ENCODE results near the gene FOXN4. TPM values are rescaled to one million over a fixed set of nuclear protein-coding genes. Genes with fewer than 3 reads are reported as not detected.

Gene FOXN4
- total and polyA plus RNA-seq, 9 of the 15 experiments (the other 6 are each of a cell fraction or from before 2014, with no cell fraction given): not detected

DNA sequence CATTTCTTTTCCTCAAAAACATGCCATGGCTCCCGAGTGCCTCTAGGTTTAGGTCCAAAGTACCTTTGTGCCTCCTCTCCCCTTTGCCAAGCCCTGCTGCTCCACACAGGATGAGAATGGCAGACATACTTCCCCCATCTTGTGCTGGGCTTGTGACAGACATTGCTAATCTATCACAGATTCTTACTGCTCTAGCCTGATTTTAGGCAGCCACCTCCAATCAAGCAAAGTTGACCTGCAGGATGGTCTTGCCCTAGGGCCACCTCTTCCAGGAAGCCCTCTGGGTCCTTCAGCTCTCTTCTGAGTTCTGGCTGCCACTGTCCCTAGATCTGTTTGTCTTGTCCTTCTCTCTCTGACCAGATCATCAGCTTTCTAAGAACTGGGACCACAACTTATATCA, 20.5 kb downstream of the FOXN4 start (continued):
- TF ChIP-seq, protein P1, sequence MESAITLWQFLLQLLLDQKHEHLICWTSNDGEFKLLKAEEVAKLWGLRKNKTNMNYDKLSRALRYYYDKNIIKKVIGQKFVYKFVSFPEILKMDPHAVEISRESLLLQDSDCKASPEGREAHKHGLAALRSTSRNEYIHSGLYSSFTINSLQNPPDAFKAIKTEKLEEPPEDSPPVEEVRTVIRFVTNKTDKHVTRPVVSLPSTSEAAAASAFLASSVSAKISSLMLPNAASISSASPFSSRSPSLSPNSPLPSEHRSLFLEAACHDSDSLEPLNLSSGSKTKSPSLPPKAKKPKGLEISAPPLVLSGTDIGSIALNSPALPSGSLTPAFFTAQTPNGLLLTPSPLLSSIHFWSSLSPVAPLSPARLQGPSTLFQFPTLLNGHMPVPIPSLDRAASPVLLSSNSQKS (CRISPR knock-in tag; IDR thresholded peaks at IDR 0.05): no peak
- TF ChIP-seq RBM25 (IDR thresholded peaks at IDR 0.05; ENCODE audit: low read depth, low read length, severe bottlenecking): peak; percentile 46
- TF ChIP-seq ZNF140 (CRISPR knock-in tag; IDR thresholded peaks at IDR 0.05): no peak
- TF ChIP-seq PHF21A (IDR thresholded peaks at IDR 0.05; ENCODE audit: borderline replicate concordance, low read depth): no peak
- TF ChIP-seq BCOR (IDR thresholded peaks at IDR 0.05): peak; percentile 55; the same call in 1 of the 2 replicates
- TF ChIP-seq ETV1 (tag; conservative IDR thresholded peaks at IDR 0.05; ENCODE audit: low read depth): no peak
- TF ChIP-seq, protein P2, sequence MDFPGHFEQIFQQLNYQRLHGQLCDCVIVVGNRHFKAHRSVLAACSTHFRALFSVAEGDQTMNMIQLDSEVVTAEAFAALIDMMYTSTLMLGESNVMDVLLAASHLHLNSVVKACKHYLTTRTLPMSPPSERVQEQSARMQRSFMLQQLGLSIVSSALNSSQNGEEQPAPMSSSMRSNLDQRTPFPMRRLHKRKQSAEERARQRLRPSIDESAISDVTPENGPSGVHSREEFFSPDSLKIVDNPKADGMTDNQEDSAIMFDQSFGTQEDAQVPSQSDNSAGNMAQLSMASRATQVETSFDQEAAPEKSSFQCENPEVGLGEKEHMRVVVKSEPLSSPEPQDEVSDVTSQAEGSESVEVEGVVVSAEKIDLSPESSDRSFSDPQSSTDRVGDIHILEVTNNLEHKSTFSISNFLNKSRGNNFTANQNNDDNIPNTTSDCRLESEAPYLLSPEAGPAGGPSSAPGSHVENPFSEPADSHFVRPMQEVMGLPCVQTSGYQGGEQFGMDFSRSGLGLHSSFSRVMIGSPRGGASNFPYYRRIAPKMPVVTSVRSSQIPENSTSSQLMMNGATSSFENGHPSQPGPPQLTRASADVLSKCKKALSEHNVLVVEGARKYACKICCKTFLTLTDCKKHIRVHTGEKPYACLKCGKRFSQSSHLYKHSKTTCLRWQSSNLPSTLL (IDR thresholded peaks at IDR 0.05): no peak
- TF ChIP-seq NR4A1 (CRISPR knock-in tag; IDR thresholded peaks at IDR 0.05): no peak
- TF ChIP-seq NR4A1 (tag; IDR thresholded peaks at IDR 0.05): no peak
- TF ChIP-seq ZNF436 (CRISPR knock-in tag; IDR thresholded peaks at IDR 0.05): peak; percentile 34; the same call in 1 of the 2 replicates
- TF ChIP-seq, protein P3, sequence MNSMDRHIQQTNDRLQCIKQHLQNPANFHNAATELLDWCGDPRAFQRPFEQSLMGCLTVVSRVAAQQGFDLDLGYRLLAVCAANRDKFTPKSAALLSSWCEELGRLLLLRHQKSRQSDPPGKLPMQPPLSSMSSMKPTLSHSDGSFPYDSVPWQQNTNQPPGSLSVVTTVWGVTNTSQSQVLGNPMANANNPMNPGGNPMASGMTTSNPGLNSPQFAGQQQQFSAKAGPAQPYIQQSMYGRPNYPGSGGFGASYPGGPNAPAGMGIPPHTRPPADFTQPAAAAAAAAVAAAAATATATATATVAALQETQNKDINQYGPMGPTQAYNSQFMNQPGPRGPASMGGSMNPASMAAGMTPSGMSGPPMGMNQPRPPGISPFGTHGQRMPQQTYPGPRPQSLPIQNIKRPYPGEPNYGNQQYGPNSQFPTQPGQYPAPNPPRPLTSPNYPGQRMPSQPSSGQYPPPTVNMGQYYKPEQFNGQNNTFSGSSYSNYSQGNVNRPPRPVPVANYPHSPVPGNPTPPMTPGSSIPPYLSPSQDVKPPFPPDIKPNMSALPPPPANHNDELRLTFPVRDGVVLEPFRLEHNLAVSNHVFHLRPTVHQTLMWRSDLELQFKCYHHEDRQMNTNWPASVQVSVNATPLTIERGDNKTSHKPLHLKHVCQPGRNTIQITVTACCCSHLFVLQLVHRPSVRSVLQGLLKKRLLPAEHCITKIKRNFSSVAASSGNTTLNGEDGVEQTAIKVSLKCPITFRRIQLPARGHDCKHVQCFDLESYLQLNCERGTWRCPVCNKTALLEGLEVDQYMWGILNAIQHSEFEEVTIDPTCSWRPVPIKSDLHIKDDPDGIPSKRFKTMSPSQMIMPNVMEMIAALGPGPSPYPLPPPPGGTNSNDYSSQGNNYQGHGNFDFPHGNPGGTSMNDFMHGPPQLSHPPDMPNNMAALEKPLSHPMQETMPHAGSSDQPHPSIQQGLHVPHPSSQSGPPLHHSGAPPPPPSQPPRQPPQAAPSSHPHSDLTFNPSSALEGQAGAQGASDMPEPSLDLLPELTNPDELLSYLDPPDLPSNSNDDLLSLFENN (IDR thresholded peaks at IDR 0.05; ENCODE audit: low read depth in 2 of 2, low read length in 2 of 2): peak in 1 of 2 experiments; percentile 68; a peak in 1 of 4 replicates
- TF ChIP-seq, protein P4, sequence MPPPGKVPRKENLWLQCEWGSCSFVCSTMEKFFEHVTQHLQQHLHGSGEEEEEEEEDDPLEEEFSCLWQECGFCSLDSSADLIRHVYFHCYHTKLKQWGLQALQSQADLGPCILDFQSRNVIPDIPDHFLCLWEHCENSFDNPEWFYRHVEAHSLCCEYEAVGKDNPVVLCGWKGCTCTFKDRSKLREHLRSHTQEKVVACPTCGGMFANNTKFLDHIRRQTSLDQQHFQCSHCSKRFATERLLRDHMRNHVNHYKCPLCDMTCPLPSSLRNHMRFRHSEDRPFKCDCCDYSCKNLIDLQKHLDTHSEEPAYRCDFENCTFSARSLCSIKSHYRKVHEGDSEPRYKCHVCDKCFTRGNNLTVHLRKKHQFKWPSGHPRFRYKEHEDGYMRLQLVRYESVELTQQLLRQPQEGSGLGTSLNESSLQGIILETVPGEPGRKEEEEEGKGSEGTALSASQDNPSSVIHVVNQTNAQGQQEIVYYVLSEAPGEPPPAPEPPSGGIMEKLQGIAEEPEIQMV (tag; conservative IDR thresholded peaks at IDR 0.05; ENCODE audit: low read depth): no peak
- TF ChIP-seq ZFP36 (IDR thresholded peaks at IDR 0.05; ENCODE audit: low read depth, low read length, partially characterized antibody): peak; percentile 95
- no peak for TF ChIP-seq FOXP1 (CRISPR knock-in tag; IDR thresholded peaks at IDR 0.05)
